ENCODE measurements around the gene GNG2. TPM values are rescaled to one million over a fixed set of nuclear protein-coding genes. Genes with fewer than 3 reads are reported as not detected.

GNG2 gene
- total RNA-seq, 1 experiment from 2014 or later, result 0.23 TPM

- CTCF ChIA-PET, result no interaction called here
- in situ Hi-C loops (cut with HindIII; ENCODE audit: low pct_unique_long_range_greater_than_20kb, low sequenced_read_pairs), result no loop called here
- no peaks in the 10 kb centered on the region for H3K36me3 ChIP-seq (ENCODE audit: control insufficient read depth, insufficient read depth, low read length)
- intact Hi-C loops (cut with micrococcal nuclease; ENCODE audit: unreplicated experiment), result no loop called here
- H3K4me1 ChIP-seq (ENCODE audit: control insufficient read depth, insufficient read depth, low read length), result no peaks in the 10 kb centered on the region
- TF ChIP-seq SIN3A (IDR thresholded peaks at IDR 0.05; ENCODE audit: borderline replicate concordance, insufficient read depth, low read depth, low read length) (no peak), TCF7L2 (IDR thresholded peaks at IDR 0.05; ENCODE audit: low read depth, low read length) (no peak), CTCF (IDR thresholded peaks at IDR 0.05) (no peak), POLR2AphosphoS5 (IDR thresholded peaks at IDR 0.05; ENCODE audit: low read depth, low read length) (no peak)
- TF ChIP-seq, protein P1, sequence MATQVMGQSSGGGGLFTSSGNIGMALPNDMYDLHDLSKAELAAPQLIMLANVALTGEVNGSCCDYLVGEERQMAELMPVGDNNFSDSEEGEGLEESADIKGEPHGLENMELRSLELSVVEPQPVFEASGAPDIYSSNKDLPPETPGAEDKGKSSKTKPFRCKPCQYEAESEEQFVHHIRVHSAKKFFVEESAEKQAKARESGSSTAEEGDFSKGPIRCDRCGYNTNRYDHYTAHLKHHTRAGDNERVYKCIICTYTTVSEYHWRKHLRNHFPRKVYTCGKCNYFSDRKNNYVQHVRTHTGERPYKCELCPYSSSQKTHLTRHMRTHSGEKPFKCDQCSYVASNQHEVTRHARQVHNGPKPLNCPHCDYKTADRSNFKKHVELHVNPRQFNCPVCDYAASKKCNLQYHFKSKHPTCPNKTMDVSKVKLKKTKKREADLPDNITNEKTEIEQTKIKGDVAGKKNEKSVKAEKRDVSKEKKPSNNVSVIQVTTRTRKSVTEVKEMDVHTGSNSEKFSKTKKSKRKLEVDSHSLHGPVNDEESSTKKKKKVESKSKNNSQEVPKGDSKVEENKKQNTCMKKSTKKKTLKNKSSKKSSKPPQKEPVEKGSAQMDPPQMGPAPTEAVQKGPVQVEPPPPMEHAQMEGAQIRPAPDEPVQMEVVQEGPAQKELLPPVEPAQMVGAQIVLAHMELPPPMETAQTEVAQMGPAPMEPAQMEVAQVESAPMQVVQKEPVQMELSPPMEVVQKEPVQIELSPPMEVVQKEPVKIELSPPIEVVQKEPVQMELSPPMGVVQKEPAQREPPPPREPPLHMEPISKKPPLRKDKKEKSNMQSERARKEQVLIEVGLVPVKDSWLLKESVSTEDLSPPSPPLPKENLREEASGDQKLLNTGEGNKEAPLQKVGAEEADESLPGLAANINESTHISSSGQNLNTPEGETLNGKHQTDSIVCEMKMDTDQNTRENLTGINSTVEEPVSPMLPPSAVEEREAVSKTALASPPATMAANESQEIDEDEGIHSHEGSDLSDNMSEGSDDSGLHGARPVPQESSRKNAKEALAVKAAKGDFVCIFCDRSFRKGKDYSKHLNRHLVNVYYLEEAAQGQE (IDR thresholded peaks at IDR 0.05; ENCODE audit: insufficient read depth in 1 of 2, low read depth in 2 of 2, low read length in 1 of 2), result no peak
- BruUV-seq (replicated peaks), result no TSS peak
- no peak overlapping the region for H3K4me3 ChIP-seq (ENCODE audit: low read depth in 2 of 2, low read length in 2 of 2)
- ATAC-seq (no peak), DNase-seq (ENCODE audit: low read depth, low spot score) (no peak)
- H3K9me3 ChIP-seq (ENCODE audit: control insufficient read depth, insufficient read depth, low read depth, low read length), result no peaks in the 10 kb centered on the region
- POLR2A ChIA-PET, result no interaction called here
- H3K27ac ChIP-seq (ENCODE audit: low read length), result no peak overlapping the region
- H3K27me3 ChIP-seq (ENCODE audit: control insufficient read depth, insufficient read depth, low read length), result no peaks in the 10 kb centered on the region; the same call in 1 of the 2 replicates
These were observed 157.8 kb downstream of the GNG2 start for GRCh38 chr14:52018252-52018651.

DNA sequence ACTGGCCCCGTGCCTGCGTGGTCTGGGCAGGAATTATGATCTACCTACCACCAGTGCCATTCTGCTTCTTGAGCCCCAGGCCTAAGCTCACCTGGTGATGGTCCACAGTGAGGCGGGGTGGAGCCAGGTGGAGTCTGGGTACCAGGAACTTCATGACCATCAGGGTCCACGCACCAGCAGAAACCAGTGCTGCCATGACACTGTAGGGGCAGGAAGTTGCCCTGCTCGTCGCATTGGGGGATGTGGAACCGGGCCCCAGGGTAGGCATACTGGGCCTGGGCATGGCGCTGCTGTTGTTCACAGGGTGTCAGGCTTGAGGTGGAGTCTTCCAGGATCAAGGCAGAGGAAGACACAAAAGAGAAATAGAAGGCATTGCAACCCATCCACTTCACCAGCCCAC lies 158.6 kb downstream of the GNG2 start:
- no peak overlapping the region for H3K4me3 ChIP-seq (ENCODE audit: low read depth in 2 of 2, low read length in 2 of 2)
- TF ChIP-seq SIN3A (IDR thresholded peaks at IDR 0.05; ENCODE audit: borderline replicate concordance, insufficient read depth, low read depth, low read length) (no peak), TCF7L2 (IDR thresholded peaks at IDR 0.05; ENCODE audit: low read depth, low read length) (no peak), CTCF (IDR thresholded peaks at IDR 0.05) (no peak), POLR2AphosphoS5 (IDR thresholded peaks at IDR 0.05; ENCODE audit: low read depth, low read length) (no peak)
- TF ChIP-seq, protein P1 (IDR thresholded peaks at IDR 0.05; ENCODE audit: insufficient read depth in 1 of 2, low read depth in 2 of 2, low read length in 1 of 2), result no peak
- no peak overlapping the region for H3K27ac ChIP-seq (ENCODE audit: low read length)
- POLR2A ChIA-PET, result no interaction called here
- no peak for ATAC-seq
- no peaks in the 10 kb centered on the region for H3K9me3 ChIP-seq (ENCODE audit: control insufficient read depth, insufficient read depth, low read depth, low read length)
- H3K27me3 ChIP-seq (ENCODE audit: control insufficient read depth, insufficient read depth, low read length), result no peaks in the 10 kb centered on the region; the same call in 1 of the 2 replicates
- no peak for DNase-seq (ENCODE audit: low read depth, low spot score)
- H3K36me3 ChIP-seq (ENCODE audit: control insufficient read depth, insufficient read depth, low read length), result no peaks in the 10 kb centered on the region
- in situ Hi-C loops (cut with HindIII; ENCODE audit: low pct_unique_long_range_greater_than_20kb, low sequenced_read_pairs), result no loop called here
- intact Hi-C loops (cut with micrococcal nuclease; ENCODE audit: unreplicated experiment), result no loop called here
- H3K4me1 ChIP-seq (ENCODE audit: control insufficient read depth, insufficient read depth, low read length), result no peaks in the 10 kb centered on the region
- BruUV-seq (replicated peaks), result no TSS peak
- CTCF ChIA-PET, result no interaction called here

Other genes with a start within 250 kb of the GNG2 start
- gene FRMD6, start 208.7 kb upstream of the GNG2 start, total RNA-seq (2021; ENCODE audit: unreplicated experiment), result 40.7 TPM
- gene RTRAF, start 128.9 kb downstream of the GNG2 start, total RNA-seq (2021; ENCODE audit: unreplicated experiment), result 93.7 TPM
- gene NID2, start 208.4 kb downstream of the GNG2 start, total RNA-seq (2021; ENCODE audit: unreplicated experiment), result 0.36 TPM

All from Panc1 (cell line).